Suppressor macrophage treated with lipopolysaccharide for 1 hour (primary cell): ENCODE results near the gene SEMA3E.
"Not testable (repeated sequence)": the region's sequence is repeated elsewhere in the genome, so short reads cannot be mapped to it uniquely, and the experiment has no call there.

ENCODE experiments used
- DNase-seq, 3 donors: peaks; one replicate each; pipeline ENCODE4 v3.0.0-alpha.2; 2020 to 2022

The SEMA3E gene

DNA sequence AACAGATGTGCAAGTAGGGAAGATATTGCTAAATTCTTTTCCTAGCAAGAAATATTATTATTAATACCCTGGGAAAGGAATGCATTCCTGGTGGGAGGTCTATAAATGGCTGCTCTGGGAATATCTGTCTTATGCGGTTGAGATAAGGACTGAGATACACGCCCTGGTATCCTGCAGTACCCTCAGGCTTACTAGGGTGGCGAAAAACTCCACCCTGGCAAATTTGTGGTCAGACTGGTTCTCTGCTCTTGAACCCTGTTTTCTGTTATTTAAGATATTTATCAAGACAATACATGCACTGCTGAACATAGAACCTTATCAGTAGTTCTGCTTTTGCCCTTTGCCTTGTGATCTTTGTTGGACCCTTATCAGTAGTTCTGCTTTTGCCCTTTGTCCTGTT, 96.4 kb downstream of the SEMA3E start:
- DNase-seq: not testable (repeated sequence)

DNA sequence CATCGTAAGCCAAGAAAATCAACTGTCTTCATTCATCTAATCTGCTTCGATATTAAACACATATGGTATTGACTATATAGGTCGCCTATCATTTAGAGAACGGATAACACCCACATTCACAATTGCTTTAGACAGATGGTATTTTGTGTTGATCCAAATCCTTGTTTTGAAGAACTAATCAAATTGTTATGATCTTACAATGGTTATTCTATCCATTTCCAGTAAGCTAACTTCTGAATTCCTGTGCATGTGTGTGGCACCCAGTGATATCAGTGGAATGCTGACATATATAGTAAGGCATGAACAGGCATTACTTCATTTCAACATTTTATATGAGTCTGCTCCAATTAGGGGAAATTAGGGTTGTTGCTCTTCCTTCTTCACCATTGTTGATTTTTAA, 98.8 kb downstream of the SEMA3E start:
- no peak for DNase-seq

DNA sequence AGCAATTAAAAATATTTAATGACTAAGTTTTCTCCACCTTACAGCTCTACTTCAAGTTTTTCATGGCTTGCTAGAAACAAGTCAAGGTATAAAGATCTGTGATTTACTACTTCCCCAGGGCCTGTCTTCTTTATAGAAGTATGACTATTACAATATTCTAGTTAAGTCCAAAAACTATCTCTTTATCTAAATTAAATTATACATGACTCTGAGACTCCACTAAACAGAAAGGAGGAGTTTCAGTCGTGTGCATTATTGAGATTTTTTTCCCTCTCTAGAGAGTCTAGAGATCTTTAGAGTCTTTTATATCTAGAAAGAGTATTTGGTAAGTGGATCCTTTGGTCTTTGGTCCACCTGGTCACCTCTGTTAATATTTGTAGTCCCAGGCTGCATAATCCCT, 100.7 kb downstream of the SEMA3E start:
- DNase-seq: no peak

DNA sequence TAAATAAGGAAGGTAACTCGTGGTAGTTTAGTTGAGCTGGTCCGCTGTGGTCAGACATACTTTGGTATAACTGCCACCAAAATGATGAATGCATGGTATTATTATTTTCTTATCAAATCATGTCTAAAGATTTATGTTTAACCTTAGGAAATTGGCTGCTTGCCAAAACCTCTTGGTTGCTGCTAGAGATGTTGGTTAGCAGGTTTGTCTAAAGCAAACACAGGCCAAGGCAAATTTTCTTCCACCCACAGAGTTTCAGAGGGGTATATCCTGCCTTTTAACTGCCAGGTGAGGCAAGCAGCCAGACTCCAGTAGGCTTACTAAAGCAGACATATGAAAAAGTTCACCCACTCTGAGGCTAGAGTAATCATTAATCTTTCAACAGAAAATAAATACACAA, 101.4 kb downstream of the SEMA3E start:
- DNase-seq: peak in 1 of 3 donors; percentile 3

DNA sequence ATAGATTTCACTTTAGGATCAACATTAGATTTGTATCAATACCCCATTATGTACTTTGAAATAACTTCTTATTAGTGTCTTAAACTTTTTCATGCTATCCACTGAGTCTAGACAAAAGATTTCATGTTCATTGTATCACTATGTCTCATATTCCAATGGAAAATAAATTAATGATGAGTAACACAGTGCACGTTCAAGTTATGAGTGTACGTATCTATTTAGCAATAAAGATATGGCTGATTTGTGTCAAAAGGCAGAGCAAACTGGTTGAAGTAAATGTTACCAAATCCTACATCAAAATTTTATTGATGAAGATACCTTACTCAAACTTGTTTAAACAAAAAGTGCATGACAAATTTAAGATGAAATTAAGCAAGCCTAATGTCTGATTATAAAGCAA, 102.4 kb downstream of the SEMA3E start:
- no peak for DNase-seq

DNA sequence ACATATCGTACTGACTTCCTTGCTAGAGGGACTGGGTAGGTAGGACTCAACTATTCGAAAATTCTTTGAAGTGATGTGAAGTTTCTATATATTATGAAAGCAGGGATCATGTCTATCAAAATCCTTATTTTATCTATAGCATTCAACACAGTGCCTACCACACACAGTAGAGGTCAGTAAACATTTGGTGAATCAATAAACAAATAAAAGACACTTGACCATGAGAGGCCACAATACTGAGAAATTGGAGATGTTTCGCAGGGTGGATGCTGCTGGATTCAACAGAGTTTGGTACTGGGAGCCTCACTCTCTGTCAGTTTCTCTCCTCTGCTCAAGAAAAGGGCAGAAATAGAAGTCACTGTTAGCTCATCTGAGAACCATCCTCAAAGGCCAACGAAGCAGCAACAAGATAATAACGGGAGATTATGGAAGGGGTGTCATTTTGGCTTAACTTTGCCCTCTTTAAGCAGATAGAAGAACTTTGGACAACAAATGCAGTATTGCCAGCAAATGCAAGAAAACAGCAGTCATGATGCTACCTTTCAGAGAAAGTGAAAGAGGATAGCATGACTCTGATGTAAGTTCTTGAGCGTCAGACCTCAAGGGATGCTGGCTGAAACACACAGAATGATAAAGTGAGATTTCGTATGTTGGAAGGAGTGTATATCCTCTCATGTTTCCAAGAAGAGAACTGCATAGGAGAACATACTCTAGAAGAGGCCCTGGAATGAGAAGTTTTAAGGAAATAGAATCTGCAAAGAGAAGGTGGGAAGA, 107.6 kb downstream of the SEMA3E start:
- DNase-seq: no peak

DNA sequence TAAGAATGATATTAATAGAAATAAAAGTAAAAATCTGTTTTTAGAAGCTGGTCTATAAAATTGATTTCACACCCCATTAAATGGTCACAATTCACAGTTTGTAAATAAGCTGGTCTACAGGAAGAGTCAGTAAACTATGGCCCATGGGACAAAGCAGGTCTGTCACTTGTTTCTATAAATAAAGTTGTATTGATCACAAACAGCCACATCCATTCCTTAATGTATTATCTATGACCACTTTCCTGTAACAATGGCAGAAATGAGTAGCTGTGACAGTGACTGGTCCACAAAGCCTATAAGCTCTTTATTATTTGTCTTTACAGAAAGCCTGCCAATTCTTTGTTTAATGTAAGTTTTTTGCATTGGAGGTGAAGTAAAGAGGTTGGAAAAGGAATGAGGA, 114.5 kb downstream of the SEMA3E start:
- no peak for DNase-seq

DNA sequence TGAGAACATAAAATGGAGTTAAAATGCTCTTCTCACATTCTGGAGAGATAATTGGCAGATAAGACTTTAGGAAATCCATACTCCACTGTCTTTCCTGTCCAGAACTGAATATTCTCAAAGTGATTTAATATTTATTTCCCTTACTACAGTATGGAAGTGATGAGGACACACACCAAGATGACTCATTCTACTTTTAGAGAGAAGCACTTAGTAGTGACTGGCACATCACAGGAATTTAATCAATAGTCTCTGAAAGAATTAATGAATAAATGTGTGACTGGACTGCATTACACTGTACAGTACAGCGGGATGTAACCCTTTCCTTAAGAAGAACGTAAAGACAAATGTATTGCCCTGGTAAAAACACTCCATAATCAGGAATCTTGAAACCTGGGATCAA, 116.7 kb downstream of the SEMA3E start:
- DNase-seq: no peak

DNA sequence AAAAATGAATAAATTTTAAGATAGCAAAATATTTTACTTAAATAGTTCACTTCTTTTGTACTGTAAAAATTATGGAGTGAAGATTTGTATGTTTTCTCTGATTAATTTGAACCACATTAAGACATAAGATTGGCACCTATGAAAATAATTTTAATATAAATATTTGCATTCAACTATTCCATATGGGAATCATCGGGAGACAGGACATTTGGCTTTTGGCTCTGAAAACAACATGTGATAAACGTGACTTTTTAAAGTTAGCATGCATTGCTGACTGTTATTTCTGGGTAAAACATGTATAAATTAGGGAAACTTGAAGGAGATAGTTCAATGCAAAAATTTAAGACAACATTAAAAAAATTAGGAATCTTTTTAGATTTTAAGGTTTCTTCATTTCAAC, 117.2 kb downstream of the SEMA3E start:
- DNase-seq: no peak

DNA sequence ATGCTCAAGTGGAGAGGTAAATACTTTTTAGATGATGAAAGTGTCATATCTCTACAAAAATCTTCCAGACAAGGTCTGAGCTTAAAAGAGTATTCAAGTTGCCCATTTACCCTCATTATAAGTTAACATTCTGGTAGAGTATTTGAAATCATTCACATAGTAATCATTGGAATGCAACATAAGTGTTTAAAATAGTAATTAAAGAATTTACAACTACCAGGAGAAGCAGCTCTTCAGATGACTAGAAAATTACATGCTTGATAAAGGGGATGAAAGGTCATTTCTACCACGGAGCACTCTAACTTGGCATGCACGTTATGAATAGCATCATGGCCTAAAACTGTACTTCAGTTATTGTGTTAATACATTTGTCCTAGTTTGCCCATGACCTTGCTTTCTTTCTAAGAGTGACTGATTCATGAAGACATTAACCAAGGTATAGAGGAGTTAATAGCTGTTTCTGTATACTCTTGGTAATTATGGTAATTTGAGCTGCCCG, 120.0 kb downstream of the SEMA3E start:
- no peak for DNase-seq

DNA sequence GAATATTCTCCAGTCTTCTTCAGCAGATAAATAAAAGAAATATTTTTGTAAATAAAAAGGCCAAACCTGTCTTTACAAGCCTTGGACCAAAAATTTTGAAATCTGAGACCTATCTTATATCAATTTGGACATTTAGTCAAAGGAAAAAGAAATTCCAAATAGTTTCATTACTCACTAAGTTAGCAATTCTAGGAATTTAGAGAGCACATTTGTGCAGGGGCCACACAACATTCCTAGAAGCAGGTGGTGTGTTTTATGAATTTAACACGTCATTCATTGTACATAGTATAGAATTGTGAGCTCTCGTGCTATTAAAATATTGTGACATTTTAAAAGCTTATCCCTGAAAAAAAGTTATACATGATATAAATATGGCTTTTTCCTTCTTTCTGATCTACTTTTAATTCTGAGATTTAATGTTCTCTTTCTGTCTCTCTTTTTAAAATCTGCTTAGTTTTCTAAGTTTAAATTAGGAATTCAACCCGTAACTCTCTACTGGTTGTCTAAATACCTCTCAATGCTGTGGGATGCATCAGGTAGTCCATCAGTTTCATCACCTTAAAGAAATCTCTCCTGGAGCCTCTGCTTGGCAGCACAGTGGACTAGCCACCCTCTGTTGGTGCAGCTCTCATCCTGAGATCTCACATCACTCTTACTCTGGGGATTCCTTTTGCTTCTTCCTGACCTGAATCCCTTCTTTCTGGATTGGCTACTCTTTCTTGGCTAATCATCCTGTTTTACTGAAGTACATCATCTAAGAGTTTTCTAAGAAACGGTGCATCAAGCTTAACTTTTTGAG, 124.5 kb downstream of the SEMA3E start:
- DNase-seq: no peak

DNA sequence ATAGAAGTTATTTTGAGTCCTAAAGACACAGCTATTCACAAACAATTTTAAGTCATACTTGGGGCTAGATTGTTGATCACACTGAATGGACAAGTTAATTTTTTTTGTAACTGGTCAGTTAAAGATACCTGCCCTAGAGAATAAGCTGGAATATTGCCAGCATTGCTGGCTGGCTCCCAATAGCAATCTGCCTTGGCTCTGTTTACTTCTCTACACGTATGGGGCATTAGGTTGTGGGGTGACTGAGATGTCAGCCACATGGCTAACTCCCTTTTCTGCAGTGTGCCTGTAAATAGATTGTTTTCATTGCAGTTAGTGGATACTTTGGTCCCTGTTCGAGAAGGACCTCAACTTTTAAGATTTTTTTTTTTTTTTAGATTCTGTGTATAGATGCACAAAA, 128.2 kb downstream of the SEMA3E start:
- no peak for DNase-seq

DNA sequence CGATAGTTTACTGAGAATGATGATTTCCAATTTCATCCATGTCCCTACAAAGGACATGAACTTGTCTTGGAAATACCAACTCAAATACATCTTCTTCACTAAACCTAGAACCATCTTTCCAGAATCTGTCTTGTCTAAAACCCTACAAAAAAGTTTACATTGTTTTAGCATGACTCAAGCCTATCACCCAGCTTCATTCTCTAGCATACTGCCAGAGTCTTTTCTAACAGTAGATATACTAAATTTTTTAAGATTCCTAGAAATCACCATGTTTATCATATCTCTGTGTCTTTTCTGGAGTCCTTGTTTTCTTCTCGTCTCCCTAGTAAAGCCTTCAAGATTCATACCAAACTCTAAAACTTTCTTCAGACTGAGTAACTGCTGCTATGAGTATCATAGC, 129.7 kb downstream of the SEMA3E start:
- DNase-seq: no peak

DNA sequence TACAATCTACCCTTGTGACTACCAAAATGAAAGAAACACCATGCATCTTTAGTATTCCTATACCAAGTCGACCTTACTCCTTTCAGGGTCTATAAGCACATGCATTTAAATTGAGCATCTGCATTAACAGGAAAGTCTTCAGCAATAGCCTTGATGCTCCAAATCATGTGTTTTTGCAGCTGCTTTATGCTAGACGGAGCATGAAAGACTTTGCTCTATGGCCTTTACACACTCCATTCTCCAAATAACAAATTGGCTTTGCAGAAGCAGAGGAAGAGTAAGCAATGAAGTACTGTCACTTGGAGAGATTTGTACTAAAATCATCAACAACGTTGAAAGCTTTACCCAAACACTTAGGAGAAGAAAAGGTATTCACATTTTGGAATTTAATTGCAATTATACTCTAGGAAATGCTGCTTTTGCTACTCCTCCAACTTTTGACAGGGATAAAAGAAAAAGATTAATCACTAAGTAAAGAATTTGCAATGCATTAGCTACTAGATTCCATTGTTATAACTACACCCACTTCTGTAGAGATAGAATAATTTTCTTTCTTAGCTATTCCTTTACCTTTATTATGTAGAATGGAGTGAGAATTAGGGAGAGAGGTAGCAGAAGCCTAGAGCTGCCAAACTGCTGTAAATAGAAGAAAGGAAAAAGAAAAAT, 131.8 kb downstream of the SEMA3E start:
- DNase-seq: no peak

DNA sequence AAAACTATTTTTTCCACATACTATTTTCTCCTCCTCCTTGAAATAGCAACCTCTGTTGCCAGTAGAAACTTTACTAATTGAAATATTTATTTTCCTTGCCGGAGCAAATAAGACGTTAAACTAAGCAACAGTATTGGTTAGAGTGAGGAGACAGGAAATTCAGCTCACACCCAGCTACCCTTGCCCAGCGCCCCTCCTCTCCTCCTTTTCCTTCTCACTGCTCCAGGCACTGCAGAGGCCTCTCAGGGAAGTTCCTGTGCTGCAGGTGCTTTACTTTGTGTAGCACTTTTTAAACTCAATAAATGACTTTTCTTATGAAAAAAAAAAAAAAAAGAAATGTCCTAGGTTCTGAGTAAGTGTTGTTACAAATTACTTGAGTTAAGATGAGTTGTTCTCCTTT, 134.0 kb downstream of the SEMA3E start:
- no peak for DNase-seq

DNA sequence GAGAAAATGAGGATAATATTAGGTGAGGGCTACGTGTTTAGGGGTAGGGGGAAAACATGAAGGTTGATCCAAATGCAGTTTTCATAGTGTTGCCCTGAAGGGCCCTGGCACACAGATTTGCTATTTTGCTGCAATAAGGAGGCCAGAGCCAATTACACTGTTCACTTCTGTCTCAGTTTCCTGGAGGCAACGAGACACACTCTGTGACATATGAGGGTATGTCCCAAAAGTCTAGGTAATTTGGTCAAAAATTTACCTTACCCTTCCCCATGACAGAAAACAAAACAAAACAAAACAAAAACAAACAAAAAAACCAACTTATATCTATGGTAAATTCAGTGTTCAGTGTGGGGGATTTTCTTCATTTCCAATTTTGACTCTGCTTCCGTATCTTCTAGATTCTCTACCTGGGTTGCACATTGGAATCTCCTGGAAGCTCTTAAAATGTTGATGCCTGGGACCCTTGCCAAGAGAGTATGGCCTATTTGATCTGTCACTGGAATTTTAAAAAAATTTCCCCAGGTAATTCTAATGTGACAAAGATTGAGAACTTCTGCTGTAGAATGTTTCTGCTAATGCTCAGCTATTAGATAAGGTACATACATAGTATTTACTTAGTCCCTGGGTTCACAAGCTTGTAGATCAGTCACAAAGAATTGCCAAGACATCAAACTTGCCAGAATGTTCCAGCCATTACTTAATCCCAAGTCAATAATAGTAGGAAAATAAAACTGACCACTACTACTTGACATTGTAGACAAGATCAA, 139.5 kb downstream of the SEMA3E start:
- no peak for DNase-seq

DNA sequence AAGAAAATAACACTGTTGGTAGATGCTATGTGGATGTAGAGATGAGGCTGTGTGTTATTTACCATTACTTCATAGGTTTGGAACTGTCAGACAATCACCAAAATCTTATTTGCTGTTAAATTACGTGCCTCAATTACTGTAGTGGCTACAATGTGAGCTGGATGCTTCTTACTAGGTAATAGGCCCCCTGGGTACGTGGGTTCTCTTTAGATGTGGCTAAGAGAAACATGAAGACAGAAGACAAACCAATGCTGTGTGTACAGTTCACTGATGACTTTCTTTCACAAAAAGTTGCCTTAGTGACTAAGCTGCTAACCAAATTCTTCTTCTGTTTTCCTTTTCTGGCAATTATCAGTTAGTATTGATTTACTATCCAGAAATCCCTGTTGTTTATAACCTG, 144.6 kb downstream of the SEMA3E start:
- DNase-seq: no peak

DNA sequence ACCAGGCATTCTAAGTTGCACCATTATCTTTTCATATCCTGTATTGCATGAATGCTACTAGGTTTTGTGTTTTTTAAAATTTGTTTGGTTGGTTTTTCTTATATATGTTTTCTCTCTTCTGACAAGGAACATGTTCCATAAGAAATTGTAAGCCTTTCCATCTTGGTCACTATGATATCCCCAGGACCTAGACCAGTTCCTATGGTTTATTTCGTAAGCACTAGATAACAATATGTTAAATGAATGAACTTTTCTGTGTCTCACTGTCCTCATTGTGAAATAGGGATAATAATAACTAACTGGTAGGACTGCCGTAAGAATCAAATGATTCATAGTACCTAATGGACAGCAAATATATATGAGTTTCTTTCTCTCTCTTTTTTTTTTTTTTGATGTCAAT, 146.3 kb downstream of the SEMA3E start:
- DNase-seq: no peak

DNA sequence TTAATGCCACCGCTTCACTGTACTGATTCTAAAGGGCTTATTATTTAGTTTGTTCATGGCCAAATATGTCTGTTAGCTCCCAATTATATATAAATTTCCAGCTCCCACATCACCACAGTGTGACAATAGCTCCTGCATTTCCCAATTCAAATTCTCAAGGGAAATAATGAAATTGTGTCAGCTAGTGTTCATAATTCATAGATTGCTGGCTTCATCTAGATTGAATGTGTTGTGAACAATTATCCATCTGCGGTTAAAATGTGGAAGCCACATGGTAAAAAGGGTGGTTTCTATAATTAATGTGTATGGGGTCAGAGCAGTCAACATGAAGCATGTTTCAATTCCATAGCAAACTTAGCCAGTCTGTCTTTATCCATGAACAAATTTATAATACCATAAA, 154.3 kb downstream of the SEMA3E start:
- DNase-seq: no peak

DNA sequence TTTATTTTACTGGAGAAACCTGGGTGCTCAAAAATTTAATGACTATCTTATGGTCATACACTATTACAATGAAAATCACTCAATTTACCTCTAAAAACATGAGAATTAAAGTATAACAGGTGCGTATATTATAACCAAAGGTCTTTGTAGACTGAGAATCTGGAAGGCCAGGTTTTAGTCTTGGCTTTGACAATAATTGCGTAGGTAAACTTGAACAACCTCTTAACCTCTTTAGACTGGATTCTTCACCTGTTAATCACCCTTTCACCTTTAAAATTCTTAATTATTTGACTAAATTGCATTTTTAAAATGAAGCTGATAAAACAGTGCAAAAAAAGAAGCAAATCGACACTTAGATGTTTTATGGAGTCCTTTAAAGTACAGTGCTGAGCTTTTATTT, 156.1 kb downstream of the SEMA3E start:
- no peak for DNase-seq

DNA sequence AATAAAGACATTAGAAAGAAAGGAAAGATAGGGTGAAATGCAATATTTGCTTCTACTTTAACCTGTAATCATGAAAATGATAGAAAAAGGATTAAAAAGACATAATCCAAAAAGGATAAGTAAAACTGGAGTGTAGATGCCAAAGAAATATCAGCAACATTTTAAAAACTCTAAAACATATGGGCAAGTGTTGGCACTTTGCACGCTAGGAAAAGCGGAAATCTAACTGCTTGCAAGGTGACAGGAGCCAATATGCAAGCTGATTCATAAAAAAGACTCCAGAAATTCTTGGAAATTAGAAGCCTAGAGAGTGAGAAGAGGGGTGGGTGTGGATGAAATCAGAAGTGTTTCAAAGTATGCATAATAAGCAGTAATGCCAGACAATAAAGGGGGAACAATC, 161.1 kb downstream of the SEMA3E start:
- DNase-seq: no peak

DNA sequence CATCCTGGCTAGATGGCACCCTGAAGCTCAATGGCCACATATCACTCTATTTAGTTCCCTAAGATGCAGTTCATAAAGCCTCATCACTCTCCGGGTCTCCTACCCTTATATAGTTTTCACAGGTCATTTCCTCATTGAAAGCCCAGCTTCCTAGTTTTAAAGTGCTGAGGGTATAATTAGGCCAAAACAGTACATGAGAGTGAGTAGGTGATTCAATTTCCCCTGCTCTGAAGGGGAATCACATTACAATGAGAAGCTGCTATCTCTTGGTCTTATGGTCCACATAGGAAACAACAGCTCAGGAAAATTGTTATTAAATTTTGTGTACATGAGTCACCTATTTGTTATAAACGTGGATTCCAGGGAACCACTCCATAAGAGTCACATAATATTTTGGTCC, 162.0 kb downstream of the SEMA3E start:
- DNase-seq: no peak

DNA sequence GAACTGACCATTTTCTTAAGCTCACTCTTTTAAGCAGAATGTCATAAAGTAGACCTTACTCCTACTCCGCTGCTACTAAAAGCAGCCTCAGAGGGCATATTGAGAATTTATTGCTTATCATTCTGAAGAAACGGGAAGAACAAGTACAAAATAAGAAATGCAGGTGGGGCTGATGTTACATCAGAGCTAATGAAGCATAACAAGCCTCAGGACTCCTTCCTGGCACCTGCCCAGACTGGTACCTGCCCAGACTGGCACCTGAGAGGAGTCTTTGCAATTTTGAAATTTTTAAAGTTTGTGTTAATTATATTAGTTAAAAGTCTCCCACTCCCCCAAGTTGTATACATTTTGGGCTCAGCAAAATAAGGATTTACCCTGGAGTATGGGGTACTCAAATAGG, 162.4 kb downstream of the SEMA3E start:
- no peak for DNase-seq
